Aorta (tissue), 5 donors: ENCODE results near the gene KNDC1. TPM values are rescaled to one million over a fixed set of nuclear protein-coding genes. Genes with fewer than 3 reads are reported as not detected.

Source experiments
- ATAC-seq: fragments of 200-7000 bp; cut with Tn5 transposase; one replicate; pipeline ENCODE4 v1.9.1; 2022; ENCODE audit warnings: moderate library complexity; ENCODE audit not compliant: low FRiP score
- DNase-seq, 2 donors: peaks; one replicate each; pipeline ENCODE4 v3.0.0-alpha.2; 2020
- H3K27ac ChIP-seq, 2 donors: one replicate each; pipeline ENCODE4 v1.5.1; 2013; ENCODE audit warnings: low read length in 2 of 2, mild to moderate bottlenecking in 2 of 2, moderate library complexity in 2 of 2, control low read depth in 1 of 2, inconsistent platforms in 1 of 2, low read depth in 1 of 2
- H3K27me3 ChIP-seq, 2 donors: one replicate each; pipeline ENCODE4 v1.6.1; 2013; ENCODE audit warnings: control low read depth in 1 of 2, low read length in 1 of 2, mild to moderate bottlenecking in 1 of 2, moderate library complexity in 1 of 2; ENCODE audit not compliant: insufficient read depth in 2 of 2, control insufficient read depth in 1 of 2
- H3K36me3 ChIP-seq, 2 donors: one replicate each; pipeline ENCODE4 v1.6.1; 2013; ENCODE audit warnings: control low read depth in 1 of 2, low read length in 1 of 2, mild to moderate bottlenecking in 1 of 2; ENCODE audit not compliant: insufficient read depth in 2 of 2, control insufficient read depth in 1 of 2
- H3K4me1 ChIP-seq, 2 donors: one replicate each; pipeline ENCODE4 v1.6.1; 2013; ENCODE audit warnings: low read length in 2 of 2, control low read depth in 1 of 2, mild to moderate bottlenecking in 1 of 2, moderate library complexity in 1 of 2; ENCODE audit not compliant: insufficient read depth in 2 of 2, control insufficient read depth in 1 of 2
- H3K4me3 ChIP-seq, 2 donors: one replicate each; pipeline ENCODE4 v1.5.1; 2013; ENCODE audit warnings: low read length in 2 of 2, control low read depth in 1 of 2, mild to moderate bottlenecking in 1 of 2
- H3K9me3 ChIP-seq: one replicate; pipeline ENCODE4 v1.6.1; 2013; ENCODE audit warnings: mild to moderate bottlenecking, low read length; ENCODE audit not compliant: control insufficient read depth
- WGBS, 2 donors: extraction: QIAGEN DNeasy Blood & Tissue Kit; methylation state at CpG; one replicate each; pipeline ENCODE4 v1.1.7; 2013; 5-methylcytosine and 5-hydroxymethylcytosine counted together
- intact Hi-C, 2 donors: fragments of 100-400 bp; cut with DNase I; formaldehyde crosslinking; loops; one replicate each; pipeline versions ENCODE4 v1.14.2 to v1.15.0; 2022
- polyA plus RNA-seq, 2 donors: library from polyadenylated mRNA; stranded (reverse); fragments of 200-250 nt; gene quantifications; one replicate each; pipeline ENCODE4 v1.2.3, GENCODE V29; 2013
- total RNA-seq, 2 donors: library from RNA; stranded (reverse); fragmentation: NEBNext Ultra II Directional; extraction: Animal tissue kit (Norgen Biotek cat#: 25700); gene quantifications; one replicate each; pipeline ENCODE4 v1.2.1, GENCODE V29; 2021
- donor health status: healthy with polysubstance abuse.
- donor health status: Bipolar disorder and iron deficiency.
- donor health status: DM: no; HTN: no; CAD: no.
- donor health status: DM: no; HTN: no; CAD: no.
- donor health status: DM: yes; HTN: yes; CAD: no.

KNDC1 gene
- total and polyA plus RNA-seq, 4 donors, result 0.05 to 0.36 (median 0.19) TPM

DNA sequence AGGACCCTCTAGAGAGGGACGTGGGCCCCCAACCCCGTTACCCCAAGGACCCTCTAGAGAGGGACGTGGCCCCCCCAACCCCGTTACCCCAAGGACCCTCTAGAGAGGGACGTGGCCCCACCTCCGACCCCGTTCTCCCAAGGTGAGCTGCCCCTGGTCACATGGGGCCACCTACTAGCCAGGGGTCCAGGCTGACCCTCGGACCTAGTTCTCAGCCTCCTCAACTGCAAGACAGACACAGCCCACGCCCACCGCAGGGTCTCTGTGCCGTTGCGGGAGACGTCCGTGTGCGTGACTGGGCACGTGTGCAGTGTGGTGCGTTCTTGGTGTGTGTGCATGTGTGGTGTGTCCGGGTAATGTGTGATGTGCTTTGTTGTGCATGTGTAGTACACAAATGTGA is 48.4 kb downstream of the KNDC1 start:
- Histone ChIP-seq H3K27ac (no peak overlapping the region), H3K27me3 (no peaks in the 10 kb centered on the region), H3K4me1 (no peaks in the 10 kb centered on the region), H3K36me3 (no peaks in the 10 kb centered on the region), H3K4me3 (no peak overlapping the region), H3K9me3 (no peaks in the 10 kb centered on the region)
- intact Hi-C loops, result no loop called here
- ATAC-seq (no peak), DNase-seq (no peak)
- WGBS, 2 donors, result 90 to 91% methylated on average over 16 to 18 of the region's 18 CpGs

DNA sequence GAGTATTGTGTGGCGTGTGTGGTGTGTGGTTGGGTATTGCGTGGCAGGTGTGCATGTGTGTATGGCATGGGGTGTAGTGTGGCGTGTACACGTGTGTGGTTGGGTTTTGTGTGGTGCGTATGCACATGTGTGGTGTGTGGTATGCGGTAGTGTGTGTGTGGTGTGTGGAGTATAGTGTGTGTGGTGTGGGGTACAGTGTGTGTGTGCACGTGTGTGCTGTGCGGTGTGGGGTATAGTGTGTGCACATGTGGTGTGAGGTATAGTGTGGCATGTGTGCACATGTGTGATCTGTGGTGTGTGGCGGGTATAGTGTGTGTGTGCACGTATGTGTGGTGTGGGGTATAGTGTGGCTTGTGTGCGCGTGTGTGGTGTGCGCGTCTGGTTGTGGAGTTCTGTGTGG is 49.1 kb downstream of the KNDC1 start:
- H3K4me1 ChIP-seq, result no peaks in the 10 kb centered on the region
- ATAC-seq (no peak), DNase-seq (no peak)
- no peaks in the 10 kb centered on the region for H3K27me3 ChIP-seq
- no peaks in the 10 kb centered on the region for H3K36me3 ChIP-seq
- intact Hi-C loops, result no loop called here
- 94 to 97% methylated on average over 14 of the region's 14 CpGs for WGBS, 2 donors
- no peaks in the 10 kb centered on the region for H3K9me3 ChIP-seq
- no peak overlapping the region for H3K4me3 ChIP-seq
- no peak overlapping the region for H3K27ac ChIP-seq

DNA sequence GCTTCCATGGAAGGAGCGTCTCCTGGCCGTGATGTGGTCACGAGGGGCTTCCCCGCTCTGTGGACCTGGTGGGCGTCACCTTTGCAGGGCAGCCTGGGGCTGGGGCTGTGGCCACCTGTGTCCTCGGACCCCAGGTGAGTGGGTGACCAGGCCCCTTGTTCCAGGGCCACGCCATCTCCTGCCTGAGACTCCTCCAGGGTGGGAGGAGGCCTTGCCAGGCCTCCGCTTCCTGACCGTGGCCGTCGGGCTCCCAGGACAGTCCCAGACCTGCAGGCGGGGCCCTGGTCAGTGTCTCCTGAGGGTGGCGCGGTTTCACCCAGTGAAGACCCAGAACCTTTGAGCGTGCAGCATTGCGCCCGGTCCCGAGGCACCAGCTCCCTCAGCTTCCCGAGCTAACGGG is 49.6 kb downstream of the KNDC1 start:
- Histone ChIP-seq H3K36me3 (no peaks in the 10 kb centered on the region), H3K27me3 (no peaks in the 10 kb centered on the region), H3K4me3 (no peak overlapping the region), H3K9me3 (no peaks in the 10 kb centered on the region), H3K4me1 (no peaks in the 10 kb centered on the region), H3K27ac (no peak overlapping the region)
- 87% methylated on average over 17 to 20 of the region's 20 CpGs for WGBS, 2 donors
- DNase-seq (no peak), ATAC-seq (no peak)
- intact Hi-C loops, result no loop called here

DNA sequence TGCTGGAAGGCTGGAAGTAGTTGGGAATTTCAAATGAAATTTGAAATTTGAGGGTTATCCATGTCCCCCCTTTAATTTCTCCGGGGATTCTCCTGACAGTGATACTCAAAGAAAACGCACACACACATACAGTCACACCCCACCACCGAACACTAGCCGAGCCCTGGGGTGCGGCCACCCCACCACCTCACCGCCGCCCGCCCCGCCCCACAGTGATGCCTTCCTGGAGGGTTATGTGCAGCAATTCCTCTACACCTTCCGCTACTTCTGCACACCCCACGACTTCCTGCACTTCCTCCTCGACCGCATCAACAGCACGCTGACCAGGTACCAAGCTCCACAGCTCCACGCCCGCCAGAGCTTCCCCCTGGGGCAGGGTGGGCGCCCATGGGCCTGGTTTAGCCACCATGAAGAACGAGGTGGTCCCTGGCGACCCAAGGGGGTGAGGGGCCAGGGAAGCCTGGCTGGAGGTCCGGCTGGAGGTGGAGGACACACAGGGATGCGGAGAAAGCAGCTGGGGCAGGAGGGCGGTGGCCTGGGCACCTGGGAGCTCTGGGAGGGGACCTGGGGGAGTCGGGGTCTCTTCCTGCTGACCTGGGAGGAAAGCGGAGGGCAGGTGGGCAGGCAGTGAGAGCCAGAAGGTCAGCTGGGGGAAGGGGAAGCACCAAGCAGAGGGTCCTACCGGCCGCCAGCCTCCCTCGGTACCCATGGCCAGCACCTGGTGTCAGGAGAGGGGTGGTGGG is 50.5 kb downstream of the KNDC1 start:
- H3K9me3 ChIP-seq, result no peaks in the 10 kb centered on the region
- no peaks in the 10 kb centered on the region for H3K36me3 ChIP-seq
- no peaks in the 10 kb centered on the region for H3K27me3 ChIP-seq
- no peak overlapping the region for H3K27ac ChIP-seq
- 81 to 89% methylated on average over 25 to 27 of the region's 27 CpGs for WGBS, 2 donors
- DNase-seq (no peak), ATAC-seq (no peak)
- H3K4me3 ChIP-seq, result no peak overlapping the region
- no peaks in the 10 kb centered on the region for H3K4me1 ChIP-seq
- intact Hi-C loops, result no loop called here

DNA sequence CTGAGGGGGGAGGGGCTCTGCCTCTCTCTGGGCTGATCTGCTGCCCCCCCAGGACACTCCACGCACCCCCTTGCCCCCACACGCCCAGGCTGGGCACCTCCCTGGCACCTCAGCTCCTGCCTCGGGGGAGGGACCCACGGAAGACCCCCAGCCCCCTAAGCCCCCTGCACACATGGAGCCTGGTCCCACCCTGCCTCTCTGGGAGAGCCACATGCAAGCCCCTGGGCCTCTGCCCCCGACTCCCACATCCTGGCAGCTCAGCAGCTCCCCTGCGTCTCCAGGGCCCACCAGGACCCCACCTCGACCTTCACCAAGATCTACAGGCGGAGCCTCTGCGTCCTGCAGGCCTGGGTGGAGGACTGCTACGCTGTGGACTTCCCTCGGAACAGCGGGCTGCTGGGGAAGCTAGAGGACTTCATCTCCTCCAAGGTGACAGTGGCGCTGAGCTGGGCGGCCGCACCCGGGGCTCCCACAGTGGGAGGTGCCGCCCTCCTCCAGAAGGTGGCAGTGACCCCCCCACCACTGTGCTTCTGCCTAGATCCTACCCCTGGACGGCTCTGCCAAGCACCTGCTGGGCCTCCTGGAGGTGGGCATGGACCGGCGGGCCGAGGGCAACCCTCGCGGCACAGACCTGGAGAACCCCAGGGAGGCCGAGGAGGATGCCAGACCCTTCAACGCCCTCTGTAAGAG is 51.3 kb downstream of the KNDC1 start:
- H3K36me3 ChIP-seq, result no peaks in the 10 kb centered on the region
- H3K27me3 ChIP-seq, result no peaks in the 10 kb centered on the region
- intact Hi-C loops, result no loop called here
- ATAC-seq (no peak), DNase-seq (no peak)
- no peaks in the 10 kb centered on the region for H3K4me1 ChIP-seq
- no peaks in the 10 kb centered on the region for H3K9me3 ChIP-seq
- WGBS, 2 donors, result 82 to 84% methylated on average over 23 to 25 of the region's 25 CpGs
- no peak overlapping the region for H3K27ac ChIP-seq
- H3K4me3 ChIP-seq, result no peak overlapping the region

DNA sequence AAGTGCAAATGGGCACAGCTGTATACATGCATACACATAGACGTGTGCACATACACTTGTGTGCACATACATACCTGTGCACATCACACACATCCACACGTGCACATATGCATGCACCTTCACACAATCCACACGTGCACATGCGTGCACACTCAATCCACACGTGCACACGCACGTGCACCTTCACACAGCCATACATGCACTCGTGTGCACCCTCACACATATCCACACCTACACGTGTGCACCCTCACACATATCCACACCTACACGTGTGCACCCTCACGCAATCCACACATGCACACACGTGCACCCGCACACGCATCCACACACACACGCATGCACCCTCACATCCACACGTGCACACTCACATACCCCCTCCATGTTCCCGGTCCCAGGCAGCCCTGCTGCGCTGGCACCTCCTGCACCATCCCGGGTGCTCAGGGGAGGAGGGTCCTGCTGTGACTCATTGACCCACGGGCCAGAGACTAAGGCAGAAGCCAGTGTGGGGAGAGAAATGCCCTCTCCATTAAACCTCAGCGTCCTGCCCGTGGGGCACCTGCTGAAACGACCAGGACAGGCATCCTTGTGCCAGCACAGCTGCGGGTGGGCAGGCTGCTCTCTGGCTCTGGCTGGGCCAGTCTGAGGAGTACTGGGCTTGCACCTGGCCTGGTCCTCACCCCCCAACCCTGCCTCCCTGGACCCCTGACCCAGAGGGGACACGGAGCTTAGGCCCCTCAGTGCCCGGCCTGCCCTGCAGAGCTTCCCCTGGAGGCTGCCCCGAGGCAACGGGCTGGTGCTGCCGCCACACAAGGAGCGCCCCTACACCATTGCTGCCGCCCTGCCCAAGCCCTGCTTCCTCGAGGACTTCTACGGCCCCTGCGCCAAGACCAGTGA is 52.2 kb downstream of the KNDC1 start:
- Histone ChIP-seq H3K4me3 (no peak overlapping the region), H3K27me3 (no peaks in the 10 kb centered on the region), H3K36me3 (no peaks in the 10 kb centered on the region), H3K27ac (no peak overlapping the region), H3K9me3 (no peaks in the 10 kb centered on the region), H3K4me1 (no peaks in the 10 kb centered on the region)
- 90 to 91% methylated on average over 33 to 34 of the region's 34 CpGs for WGBS, 2 donors
- ATAC-seq (peak; percentile 24), DNase-seq (no peak)
- intact Hi-C loops, result no loop called here

DNA sequence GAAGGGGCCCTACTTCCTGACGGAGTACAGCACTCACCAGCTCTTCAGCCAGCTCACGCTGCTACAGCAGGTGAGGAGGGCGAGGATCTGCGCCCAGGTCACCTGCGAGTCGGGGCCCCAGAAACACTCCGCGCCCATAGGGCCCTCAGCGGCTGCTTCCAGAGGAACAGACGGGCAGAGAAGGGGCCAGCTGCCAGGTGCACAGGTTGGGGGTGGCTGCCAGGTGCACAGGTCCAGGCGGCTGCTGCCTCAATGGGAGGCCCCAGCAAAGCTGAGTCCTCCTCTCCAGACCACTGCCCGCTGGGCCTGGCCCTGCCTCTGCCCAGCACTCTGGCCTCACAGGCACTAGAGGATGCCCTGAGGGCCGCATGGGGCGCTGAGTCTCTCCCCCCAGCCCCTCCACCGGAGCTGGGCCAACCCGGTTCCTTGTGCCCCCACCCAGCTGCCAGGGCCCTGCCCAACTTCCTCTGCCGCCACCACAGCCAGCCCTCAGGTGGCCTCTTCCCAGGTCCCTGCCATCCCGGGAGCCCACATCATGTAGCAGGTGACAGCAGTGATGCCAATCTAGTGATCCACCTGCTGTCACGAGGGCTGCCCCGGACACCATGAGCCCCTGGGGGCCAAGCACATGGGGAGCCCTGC is 53.0 kb downstream of the KNDC1 start:
- intact Hi-C loops, result no loop called here
- H3K27me3 ChIP-seq, result no peaks in the 10 kb centered on the region
- H3K4me3 ChIP-seq, result no peak overlapping the region
- ATAC-seq, result no peak
- DNase-seq, result no peak
- H3K36me3 ChIP-seq, result no peaks in the 10 kb centered on the region
- H3K4me1 ChIP-seq, result no peaks in the 10 kb centered on the region
- H3K9me3 ChIP-seq, result no peaks in the 10 kb centered on the region
- 90 to 92% methylated on average over 19 to 20 of the region's 20 CpGs for WGBS, 2 donors
- no peak overlapping the region for H3K27ac ChIP-seq

DNA sequence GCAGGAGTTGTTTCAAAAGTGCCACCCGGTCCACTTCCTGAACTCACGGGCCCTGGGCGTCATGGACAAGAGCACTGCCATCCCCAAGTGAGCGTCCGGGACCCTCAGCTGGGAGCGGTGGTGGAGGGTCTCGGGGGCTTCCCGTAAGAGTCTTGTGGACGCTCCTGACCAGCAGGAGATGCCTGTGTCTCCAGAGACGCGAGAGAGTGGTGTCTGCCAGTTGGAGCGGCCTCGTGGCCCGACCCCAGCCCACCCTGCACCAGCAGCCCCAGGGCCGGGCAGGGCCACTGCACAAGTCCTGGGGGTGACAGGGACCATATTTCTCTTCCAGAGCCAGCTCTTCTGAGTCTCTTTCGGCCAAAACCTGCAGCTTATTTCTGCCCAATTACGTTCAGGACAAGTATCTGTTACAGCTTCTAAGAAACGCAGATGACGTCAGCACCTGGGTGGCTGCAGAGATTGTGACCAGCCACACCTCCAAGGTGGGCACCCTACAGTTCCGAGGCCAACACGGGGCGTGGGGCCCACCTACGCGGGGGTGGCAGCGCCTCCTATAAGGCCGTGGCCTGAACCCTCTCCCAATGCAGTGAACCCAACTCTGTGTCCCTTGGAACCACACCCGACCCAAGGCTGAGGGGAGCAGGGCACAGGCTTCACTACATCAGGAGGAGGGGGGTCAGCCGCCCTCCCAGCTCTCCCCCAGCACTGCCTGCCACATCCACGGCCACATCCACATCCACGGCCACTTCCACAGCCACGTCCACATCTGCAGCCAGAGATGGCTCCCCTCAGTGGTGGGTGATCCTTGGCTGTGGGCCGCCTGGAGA is 53.8 kb downstream of the KNDC1 start:
- 86 to 88% methylated on average over 32 of the region's 32 CpGs for WGBS, 2 donors
- H3K27ac ChIP-seq, result no peak overlapping the region
- no peaks in the 10 kb centered on the region for H3K4me1 ChIP-seq
- no peak overlapping the region for H3K4me3 ChIP-seq
- H3K36me3 ChIP-seq, result no peaks in the 10 kb centered on the region
- no peaks in the 10 kb centered on the region for H3K27me3 ChIP-seq
- no peak for DNase-seq
- H3K9me3 ChIP-seq, result no peaks in the 10 kb centered on the region
- no peak for ATAC-seq
- intact Hi-C loops, result no loop called here
